Stimulated activated naive CD8-positive, alpha-beta T cell treated with anti-CD3 and anti-CD28 coated beads, Interleukin-15, amount 100 ng/mL, for 72 hours (primary cell): ENCODE measurements around the gene NXPH1.

Experiments
- ATAC-seq: fragments of 150-1000 bp; cut with Tn5 transposase; 2 replicates; pipeline ENCODE4 v1.10.0; 2021; ENCODE audit warnings: mild to moderate bottlenecking, moderate library complexity
- DNase-seq, 2 donors: peaks; one replicate each; pipeline ENCODE4 v3.0.0; 2021 to 2022
- H3K27ac Mint-ChIP-seq, 2 donors: one replicate each; pipeline ENCODE4 v1.8.0; 2022; ENCODE audit warnings: mild to moderate bottlenecking in 2 of 2, mixed read lengths in 2 of 2, moderate library complexity in 2 of 2
- H3K27me3 Mint-ChIP-seq: one replicate; pipeline ENCODE4 v1.8.0; 2022; ENCODE audit warnings: mixed read lengths
- H3K4me1 Mint-ChIP-seq: one replicate; pipeline ENCODE4 v1.8.0; 2022; ENCODE audit warnings: mild to moderate bottlenecking, mixed read lengths
- H3K4me3 Mint-ChIP-seq, 2 donors: one replicate each; pipeline ENCODE4 v1.8.0; 2022; ENCODE audit warnings: mild to moderate bottlenecking in 2 of 2, mixed read lengths in 2 of 2, moderate library complexity in 1 of 2
- H3K9me3 Mint-ChIP-seq, 2 donors: one replicate each; pipeline ENCODE4 v1.8.0; 2022; ENCODE audit warnings: mixed read lengths in 2 of 2

Gene NXPH1

DNA sequence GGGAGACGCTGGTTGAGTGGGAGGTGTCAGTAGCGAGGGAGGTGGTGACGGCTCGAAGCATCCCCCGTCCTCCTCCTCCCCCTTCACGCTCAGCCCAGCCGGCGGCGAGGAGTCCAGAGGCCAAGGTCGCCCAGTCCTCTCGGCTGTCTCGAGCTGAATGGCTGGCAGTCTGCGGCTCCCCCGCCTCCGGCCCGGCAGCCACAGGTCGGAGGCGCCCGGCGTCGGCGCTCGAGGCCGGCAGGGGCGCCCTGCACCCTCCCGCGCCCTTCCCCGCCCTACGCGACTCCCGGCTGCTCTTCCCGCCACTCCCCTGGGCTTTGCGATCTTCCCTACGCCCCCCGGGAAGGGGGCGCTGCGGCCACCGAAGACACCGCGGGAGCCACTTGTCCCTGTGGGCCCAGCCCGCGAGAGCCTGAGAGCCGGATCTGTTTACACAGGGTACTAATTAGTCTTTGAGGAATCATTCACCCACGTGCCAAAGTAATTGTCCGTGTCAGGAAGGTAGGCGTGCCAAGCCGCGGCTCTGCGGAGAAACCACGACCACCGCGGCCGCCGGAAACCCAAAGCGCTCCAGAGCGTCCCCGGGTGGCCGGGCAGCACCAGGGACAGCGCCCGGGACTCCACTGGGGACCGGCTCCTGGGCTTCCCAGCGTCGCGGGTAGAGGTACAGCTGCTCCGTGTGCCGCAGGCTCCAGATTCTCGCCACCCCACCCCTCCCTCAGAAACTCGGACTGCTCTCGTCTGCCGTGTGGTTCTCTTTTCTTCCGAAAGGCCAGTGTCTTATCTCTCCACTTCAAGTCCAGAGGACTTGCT lies at the start of gene NXPH1:
Gene NXPH1 (plus strand): TSS at position 133 of the 813 bp plus-strand sequence.
- Mint-ChIP-seq H3K27me3 (peaks cover 67% of the 10 kb centered on the region), H3K27ac (no peak within 1 kb of the TSS), H3K4me3 (peak within 1 kb of the TSS; percentile 26 to 51), H3K4me1 (peaks cover 35% of the 10 kb centered on the region), H3K9me3 (peaks cover 0 to 4% of the 10 kb centered on the region in 2 donors)
- DNase-seq (no peak), ATAC-seq (peak; percentile 46)

DNA sequence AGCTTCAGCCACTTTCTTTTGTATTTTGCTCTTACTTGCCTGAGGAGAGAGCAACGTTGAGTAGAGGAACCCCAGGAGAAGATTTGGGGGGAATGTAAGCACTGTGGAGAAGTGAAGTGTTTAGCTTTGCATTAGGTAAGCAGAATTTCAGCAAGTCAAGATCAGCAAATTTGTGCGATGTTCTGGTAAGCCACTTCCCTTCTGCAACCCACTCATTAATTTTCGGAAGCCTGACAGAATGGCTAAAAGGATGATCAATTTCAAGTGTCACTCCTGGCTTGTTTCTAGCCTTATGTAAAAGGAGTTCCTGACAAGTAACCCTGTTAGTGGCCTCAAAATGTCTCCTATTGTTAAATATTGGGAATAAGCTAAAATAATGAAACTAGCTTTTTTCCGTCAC lies 48.5 kb upstream of the NXPH1 start:
- H3K9me3 Mint-ChIP-seq = no peaks in the 10 kb centered on the region

DNA sequence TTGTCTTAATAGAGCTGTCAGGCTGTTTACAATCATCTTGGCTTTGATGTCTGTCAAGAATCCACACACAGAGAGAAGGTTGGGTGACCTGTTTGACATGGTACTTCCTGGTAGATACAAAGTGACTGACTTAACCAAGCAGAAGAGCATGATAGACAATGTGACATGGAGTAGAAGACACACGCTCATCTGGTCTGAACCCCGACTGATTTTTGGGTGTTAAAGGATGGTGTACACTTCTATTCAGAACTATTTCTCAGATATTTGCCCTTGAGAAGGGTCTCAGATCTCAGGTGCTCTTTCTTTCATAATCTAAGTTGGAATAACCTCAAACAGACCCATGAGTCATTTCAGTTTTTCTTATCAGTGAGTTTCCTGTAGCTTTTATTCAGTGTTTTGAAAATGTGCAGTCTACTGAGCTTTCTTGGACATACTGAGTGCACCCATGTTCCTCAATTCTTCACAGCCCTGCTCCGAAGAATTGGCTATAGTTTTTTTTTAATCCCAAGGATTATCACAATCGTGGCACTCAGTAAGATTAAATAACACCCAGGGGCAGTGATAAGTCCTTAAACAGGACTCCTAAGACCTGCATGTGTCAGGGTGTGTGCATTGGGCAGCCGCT lies 46.4 kb upstream of the NXPH1 start:
- Mint-ChIP-seq H3K9me3 (no peaks in the 10 kb centered on the region), H3K27ac (no peak overlapping the region), H3K4me1 (peaks cover 19% of the 10 kb centered on the region), H3K4me3 (no peak overlapping the region), H3K27me3 (peaks cover 33% of the 10 kb centered on the region)
- ATAC-seq (no peak), DNase-seq (no peak)

More for the DNA sequence above, 48.5 kb upstream of the NXPH1 start:
- peaks cover 32% of the 10 kb centered on the region for H3K27me3 Mint-ChIP-seq
- peaks cover 13% of the 10 kb centered on the region for H3K4me1 Mint-ChIP-seq
- DNase-seq = no peak
- no peak overlapping the region for H3K27ac Mint-ChIP-seq
- no peak overlapping the region for H3K4me3 Mint-ChIP-seq
- no peak for ATAC-seq

DNA sequence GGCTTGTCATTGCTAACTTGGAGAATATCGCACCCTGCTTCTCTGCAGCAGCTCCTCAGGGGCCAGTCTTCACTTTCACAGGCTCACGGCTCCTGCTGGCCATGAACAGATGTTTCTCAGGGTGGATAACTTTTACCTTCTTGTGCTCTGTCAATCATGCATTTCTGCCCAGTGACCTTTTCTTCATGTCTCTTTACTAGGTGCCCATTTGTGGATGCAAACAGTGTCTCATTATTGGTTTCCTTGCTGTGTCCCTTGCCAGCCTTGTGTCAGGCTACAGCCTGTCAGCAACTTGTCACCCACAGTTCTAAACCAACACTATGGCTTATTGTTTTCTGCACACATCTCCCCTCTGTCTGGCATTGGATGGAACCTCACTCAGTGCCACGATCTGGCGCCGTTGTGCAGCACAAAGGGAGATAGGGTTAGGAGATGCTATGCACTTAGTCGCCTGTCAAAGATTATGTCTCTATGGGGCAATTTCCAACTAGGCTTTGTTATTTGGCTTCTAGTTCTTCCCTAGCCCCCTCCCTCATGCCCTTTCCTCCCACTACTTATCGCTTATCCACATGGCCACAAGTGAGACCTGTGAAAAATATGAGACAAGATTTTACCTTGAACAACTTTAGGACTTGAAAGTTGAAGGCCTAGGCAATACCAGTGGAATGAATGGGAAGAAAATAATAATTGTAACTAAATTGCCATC lies 45.7 kb upstream of the NXPH1 start:
- DNase-seq (no peak), ATAC-seq (no peak)
- Mint-ChIP-seq H3K9me3 (no peaks in the 10 kb centered on the region), H3K4me3 (no peak overlapping the region), H3K27me3 (peaks cover 33% of the 10 kb centered on the region), H3K27ac (no peak overlapping the region), H3K4me1 (peaks cover 19% of the 10 kb centered on the region)

DNA sequence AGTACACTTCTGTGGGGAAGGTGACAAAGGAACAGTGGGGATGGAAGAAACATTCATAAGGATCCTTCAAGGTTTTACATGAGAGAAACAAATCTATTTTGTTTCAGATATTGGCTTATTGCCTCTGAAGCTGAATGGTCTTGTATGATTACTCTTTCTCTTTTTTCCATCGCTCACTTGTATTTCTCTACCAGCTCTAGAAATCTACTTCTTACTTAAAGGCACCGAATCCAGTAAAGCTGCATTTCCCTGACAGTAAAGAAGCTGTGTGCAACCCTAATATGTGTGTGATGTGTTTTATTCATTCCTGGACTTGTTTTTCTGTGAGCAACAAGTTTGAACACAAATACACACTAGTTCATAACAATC lies 45.2 kb upstream of the NXPH1 start:
- Mint-ChIP-seq H3K4me1 (peaks cover 19% of the 10 kb centered on the region), H3K4me3 (no peak overlapping the region), H3K27me3 (peaks cover 35% of the 10 kb centered on the region), H3K9me3 (no peaks in the 10 kb centered on the region), H3K27ac (no peak overlapping the region)
- no peak for ATAC-seq
- DNase-seq = no peak

DNA sequence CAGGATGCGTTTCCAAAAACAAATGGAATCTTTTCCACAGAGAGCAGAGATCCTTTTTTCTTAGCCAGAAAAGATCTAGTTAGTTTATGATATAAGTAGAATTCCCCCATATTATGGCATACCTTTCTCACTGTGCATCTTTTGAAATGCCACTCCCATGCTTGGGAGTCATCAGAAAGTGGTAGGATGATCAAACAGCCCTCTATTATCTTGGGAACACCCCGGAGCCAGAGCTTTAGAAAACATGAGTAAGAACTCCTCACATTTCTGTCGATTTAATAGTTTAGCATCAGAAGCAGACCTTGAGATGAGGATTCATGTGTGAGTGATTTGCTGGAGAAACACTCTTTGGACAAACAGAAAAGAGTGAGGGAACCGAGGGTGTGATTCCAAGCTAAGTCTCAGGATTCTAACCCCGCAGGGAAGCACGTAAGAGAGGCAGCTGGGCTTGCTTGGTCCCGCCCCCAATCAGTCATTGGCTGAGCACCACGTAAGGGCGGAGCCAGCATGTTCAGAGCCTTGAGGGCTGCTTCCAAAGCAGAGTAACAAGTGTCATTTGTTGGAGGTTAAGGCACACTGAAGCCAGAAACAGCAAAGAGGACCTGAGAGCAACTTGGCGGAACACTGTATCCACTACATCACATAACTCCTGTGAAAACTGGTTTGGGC lies 43.7 kb upstream of the NXPH1 start:
- no peaks in the 10 kb centered on the region for H3K9me3 Mint-ChIP-seq
- peaks cover 19% of the 10 kb centered on the region for H3K4me1 Mint-ChIP-seq
- H3K4me3 Mint-ChIP-seq = no peak overlapping the region
- H3K27me3 Mint-ChIP-seq = peaks cover 45% of the 10 kb centered on the region
- ATAC-seq (no peak), DNase-seq (no peak)
- no peak overlapping the region for H3K27ac Mint-ChIP-seq

DNA sequence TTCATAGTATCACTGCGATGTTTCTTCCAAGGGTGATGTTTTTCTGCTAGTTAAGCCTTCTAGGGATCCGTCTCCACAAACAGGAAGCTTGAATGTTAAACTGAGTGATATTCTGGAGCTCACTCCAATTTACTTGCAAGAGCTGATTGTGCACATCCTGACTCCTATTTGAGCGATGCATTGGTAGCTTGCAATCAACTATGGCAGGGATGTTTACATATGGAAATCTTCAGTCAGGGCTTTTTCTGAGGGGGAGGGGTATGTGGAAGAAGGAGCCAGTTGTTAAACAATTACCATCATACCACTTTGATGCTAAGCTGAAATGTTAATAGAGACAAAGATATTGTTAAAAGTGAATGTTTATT lies 43.2 kb upstream of the NXPH1 start:
- no peaks in the 10 kb centered on the region for H3K9me3 Mint-ChIP-seq
- no peak for ATAC-seq
- H3K27ac Mint-ChIP-seq = no peak overlapping the region
- H3K4me1 Mint-ChIP-seq = peaks cover 19% of the 10 kb centered on the region
- DNase-seq = no peak
- H3K27me3 Mint-ChIP-seq = peaks cover 44% of the 10 kb centered on the region
- H3K4me3 Mint-ChIP-seq = no peak overlapping the region

DNA sequence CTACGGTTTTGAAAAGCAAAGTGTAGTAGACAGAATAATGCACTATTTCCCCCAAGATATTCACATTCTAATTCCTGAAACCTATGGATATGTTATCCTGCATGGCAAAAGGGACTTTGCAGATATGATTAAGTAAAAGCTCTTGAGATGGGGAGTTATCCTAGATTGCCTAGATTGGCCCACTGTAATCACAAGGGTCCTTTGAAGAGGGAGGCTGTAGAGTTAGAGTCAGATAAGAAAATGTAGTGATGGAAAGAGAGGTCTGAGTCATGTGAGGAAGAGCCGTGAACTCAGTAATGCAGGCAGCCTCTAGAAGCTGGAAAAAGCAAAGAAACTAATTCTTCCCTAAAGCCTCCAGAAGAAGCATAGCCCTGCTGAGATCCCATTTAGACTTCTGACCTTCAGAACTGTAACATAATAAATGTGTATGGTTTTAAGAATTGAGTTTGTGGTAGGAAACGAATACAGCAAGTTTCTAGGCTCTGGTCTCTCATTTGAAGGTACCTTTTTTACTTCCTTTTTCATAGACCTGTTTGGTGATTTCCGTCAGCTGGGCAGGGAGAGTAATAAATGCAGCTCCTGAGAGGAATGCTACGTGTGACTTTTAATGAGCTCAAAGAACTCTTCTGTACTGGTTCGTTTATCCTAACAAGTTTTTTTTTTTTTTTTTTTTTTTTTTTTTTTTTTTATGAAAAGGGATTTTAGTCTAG lies 41.9 kb upstream of the NXPH1 start:
- DNase-seq = no peak
- Mint-ChIP-seq H3K4me3 (no peak overlapping the region), H3K4me1 (peaks cover 19% of the 10 kb centered on the region), H3K9me3 (no peaks in the 10 kb centered on the region), H3K27me3 (peaks cover 36% of the 10 kb centered on the region), H3K27ac (no peak overlapping the region)
- ATAC-seq = no peak

DNA sequence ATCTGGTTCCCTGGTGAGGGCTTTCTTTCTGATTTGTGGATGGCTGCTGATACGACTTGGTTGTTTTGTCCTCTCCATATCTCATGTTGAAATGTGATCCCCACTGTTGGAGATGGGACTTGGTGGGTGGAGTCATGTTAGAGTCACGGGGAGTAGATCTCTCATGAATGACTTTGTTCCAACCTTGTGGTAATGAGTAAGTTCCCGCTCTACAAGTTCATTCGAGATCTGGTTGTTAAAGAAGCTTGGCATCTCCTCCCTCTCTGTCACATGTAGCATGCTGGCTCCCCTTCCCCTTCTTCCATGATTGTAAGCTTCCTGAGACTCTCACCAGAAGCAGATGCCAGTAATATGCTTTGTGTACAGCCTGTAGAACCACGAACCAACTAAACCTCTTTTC lies 37.1 kb upstream of the NXPH1 start:
- H3K4me3 Mint-ChIP-seq = no peak overlapping the region
- no peak for ATAC-seq
- peaks cover 4% of the 10 kb centered on the region for H3K4me1 Mint-ChIP-seq
- DNase-seq = no peak
- no peaks in the 10 kb centered on the region for H3K9me3 Mint-ChIP-seq
- no peak overlapping the region for H3K27ac Mint-ChIP-seq
- peaks cover 30% of the 10 kb centered on the region for H3K27me3 Mint-ChIP-seq

DNA sequence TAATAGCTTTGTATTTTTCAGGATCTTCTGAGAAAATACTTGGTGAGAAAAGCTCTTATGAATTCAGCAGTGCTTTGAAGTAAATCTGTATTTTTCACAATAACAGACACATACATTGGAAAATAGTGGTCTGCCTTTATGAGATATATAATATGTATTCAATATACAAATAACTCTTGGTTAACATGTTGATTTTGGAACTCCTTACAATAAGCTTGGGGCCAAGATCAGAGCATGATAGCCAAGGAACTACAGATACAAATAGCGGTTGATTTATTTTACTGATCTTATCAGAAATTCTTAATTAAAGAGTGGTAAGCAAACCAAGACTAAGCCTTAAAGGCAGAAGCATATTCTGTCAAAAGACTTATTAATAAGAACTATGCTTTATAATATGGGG lies 24.5 kb upstream of the NXPH1 start:
- ATAC-seq (no peak), DNase-seq (no peak)
- no peak overlapping the region for H3K27ac Mint-ChIP-seq
- H3K4me1 Mint-ChIP-seq = no peaks in the 10 kb centered on the region
- H3K9me3 Mint-ChIP-seq = no peaks in the 10 kb centered on the region
- no peak overlapping the region for H3K4me3 Mint-ChIP-seq
- H3K27me3 Mint-ChIP-seq = no peaks in the 10 kb centered on the region

DNA sequence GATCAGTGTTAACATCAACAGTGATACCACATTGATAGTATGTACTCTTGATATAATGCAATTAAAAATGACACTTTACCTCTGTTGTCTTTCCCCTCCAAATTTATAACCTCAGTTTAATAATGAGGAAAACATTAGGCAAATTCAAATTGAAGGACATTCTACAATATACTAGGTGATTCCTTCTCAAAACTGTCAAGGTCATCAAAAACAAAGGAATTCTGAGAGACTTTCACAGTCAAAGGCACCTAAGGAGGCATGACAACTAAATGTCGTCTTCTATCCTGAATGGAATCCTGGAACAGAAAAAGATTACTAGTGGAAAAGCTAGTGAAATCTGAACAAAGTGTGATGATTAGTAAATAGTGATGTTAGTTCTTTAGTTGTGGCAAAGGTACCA lies 22.3 kb upstream of the NXPH1 start:
- H3K27me3 Mint-ChIP-seq = no peaks in the 10 kb centered on the region
- DNase-seq (no peak), ATAC-seq (no peak)
- no peaks in the 10 kb centered on the region for H3K4me1 Mint-ChIP-seq
- H3K4me3 Mint-ChIP-seq = no peak overlapping the region
- H3K27ac Mint-ChIP-seq = no peak overlapping the region
- no peaks in the 10 kb centered on the region for H3K9me3 Mint-ChIP-seq

DNA sequence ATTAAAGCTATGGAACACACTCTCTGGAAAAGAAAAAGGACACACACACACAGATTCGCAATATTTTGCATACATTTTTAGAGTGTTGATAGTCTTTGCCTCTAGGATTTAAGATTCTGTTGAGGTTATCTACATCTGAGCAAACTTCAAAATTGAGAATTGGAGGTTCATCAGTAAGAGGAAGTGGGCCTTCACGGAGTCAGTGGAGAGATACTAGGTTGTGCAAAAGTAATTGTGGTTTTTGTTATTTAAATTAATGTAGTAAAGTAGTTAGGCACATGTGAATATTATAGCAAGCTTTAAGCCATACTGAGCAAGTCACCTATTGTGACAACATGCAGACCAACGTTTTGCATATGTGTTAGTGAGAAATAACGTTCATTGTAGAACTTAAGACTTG lies 19.8 kb upstream of the NXPH1 start:
- Mint-ChIP-seq H3K27ac (no peak overlapping the region), H3K9me3 (no peaks in the 10 kb centered on the region), H3K4me1 (no peaks in the 10 kb centered on the region), H3K4me3 (no peak overlapping the region), H3K27me3 (peaks cover 8% of the 10 kb centered on the region)
- DNase-seq (no peak), ATAC-seq (no peak)

DNA sequence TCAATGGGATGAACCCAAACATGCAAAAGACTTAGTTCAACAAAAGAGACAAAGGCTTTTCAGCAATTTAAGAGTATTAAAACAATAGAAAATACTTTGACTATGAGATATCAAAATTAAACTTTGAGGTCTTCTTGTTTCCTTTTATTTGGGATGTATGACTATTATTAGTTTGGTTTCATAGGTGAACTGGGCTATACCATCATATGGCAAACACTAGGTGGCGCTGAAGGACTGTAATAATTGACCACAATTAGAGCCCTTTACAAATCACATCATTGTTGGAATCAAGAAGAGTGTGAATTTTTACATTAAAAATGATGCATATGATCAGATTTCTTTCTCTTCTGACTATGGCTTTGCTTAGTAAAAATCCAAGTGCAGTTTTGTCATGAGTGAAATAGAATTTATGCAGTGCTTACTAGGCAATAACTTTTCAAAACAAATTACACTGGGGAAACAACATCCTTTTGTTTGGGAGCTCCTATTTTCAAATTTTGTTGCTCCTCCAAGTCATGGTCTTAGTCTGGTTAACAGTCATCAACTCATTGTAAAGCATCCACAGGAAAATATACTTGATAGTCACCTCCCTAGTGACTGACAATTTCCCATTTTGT lies 14.7 kb upstream of the NXPH1 start:
- no peak overlapping the region for H3K27ac Mint-ChIP-seq
- no peak overlapping the region for H3K4me3 Mint-ChIP-seq
- ATAC-seq (peak; percentile 70), DNase-seq (no peak)
- no peaks in the 10 kb centered on the region for H3K4me1 Mint-ChIP-seq
- H3K9me3 Mint-ChIP-seq = no peaks in the 10 kb centered on the region
- peaks cover 8% of the 10 kb centered on the region for H3K27me3 Mint-ChIP-seq

DNA sequence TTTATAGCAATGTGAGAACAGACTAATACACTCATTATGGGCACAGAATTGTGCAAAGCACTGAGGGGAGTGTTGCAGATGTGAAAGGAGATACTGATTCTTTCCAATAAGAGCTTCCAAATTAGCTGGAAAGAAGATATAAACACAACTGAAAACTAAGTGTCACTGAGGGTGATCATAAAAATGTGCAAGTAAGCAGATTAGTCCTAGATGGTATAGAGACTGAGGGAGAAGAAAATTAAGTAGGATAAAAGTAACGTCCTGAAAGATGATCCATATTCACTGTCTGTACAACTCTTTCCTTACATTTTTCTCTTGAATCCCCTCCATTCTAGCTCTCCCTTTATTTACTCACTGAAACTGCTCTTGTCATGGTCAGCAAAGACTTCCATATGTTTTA lies 11.2 kb upstream of the NXPH1 start:
- Mint-ChIP-seq H3K4me1 (no peaks in the 10 kb centered on the region), H3K27me3 (peaks cover 8% of the 10 kb centered on the region), H3K27ac (no peak overlapping the region), H3K9me3 (no peaks in the 10 kb centered on the region), H3K4me3 (no peak overlapping the region)
- no peak for DNase-seq
- no peak for ATAC-seq

DNA sequence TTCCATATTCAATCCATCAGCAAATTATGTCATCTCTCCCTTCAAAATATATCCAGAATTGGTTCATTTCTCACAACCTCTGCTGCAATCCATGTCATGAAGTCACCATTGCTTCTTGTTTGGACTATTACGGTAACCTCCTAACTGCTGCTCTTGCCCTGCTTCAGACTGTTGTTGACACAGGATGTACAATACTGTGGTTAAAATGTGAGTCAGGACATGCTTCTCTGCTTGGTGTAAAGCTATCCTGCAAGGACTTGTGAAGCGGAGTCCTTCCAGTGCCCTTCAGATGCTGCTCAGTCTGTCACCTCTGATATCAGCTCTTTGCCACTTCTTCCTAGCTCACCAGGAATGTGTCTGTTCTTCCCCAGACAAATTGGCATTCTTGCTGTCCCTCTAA lies 10.4 kb upstream of the NXPH1 start:
- no peaks in the 10 kb centered on the region for H3K9me3 Mint-ChIP-seq
- DNase-seq = no peak
- H3K4me1 Mint-ChIP-seq = no peaks in the 10 kb centered on the region
- H3K4me3 Mint-ChIP-seq = no peak overlapping the region
- no peak overlapping the region for H3K27ac Mint-ChIP-seq
- no peak for ATAC-seq
- peaks cover under 1% of the 10 kb centered on the region for H3K27me3 Mint-ChIP-seq
